Effector CD8-positive, alpha-beta T cell (primary cell): ENCODE results near the gene RNF123.

ENCODE experiments used
- DNase-seq: peaks from one replicate; lab custom pipeline; 2025; lab: John Stamatoyannopoulos, UW

The RNF123 gene

GRCh38 chr3:49750056-49750455 lies 60.7 kb downstream of the RNF123 start:
- no peak for DNase-seq

- DNase-seq, result no peak
These were observed 62.1 kb downstream of the RNF123 start for GRCh38 chr3:49751501-49751900.

- no peak for DNase-seq
These were observed 65.2 kb downstream of the RNF123 start for GRCh38 chr3:49754536-49754935.

- no peak for DNase-seq
These were observed 66.7 kb downstream of the RNF123 start for GRCh38 chr3:49756036-49756435.

GRCh38 chr3:49757197-49757596 lies 67.8 kb downstream of the RNF123 start:
- DNase-seq, result no peak

- no peak for DNase-seq
These were observed 69.9 kb downstream of the RNF123 start for GRCh38 chr3:49759226-49759625.

GRCh38 chr3:49761661-49762060 lies 72.3 kb downstream of the RNF123 start:
- DNase-seq, result no peak

GRCh38 chr3:49763981-49764380 lies 74.6 kb downstream of the RNF123 start:
- no peak for DNase-seq

- DNase-seq, result no peak
These were observed 80.0 kb downstream of the RNF123 start for GRCh38 chr3:49769286-49769915.

GRCh38 chr3:49769926-49770325 lies 80.6 kb downstream of the RNF123 start:
- DNase-seq, result no peak
